ENCODE data around the gene DZIP1L.
A peak's percentile ranks its signal among the peaks of the same experiment; 100 is the strongest.
"Not testable (repeated sequence)": the region's sequence is repeated elsewhere in the genome, so short reads cannot be mapped to it uniquely, and the experiment has no call there.

DZIP1L gene

DNA sequence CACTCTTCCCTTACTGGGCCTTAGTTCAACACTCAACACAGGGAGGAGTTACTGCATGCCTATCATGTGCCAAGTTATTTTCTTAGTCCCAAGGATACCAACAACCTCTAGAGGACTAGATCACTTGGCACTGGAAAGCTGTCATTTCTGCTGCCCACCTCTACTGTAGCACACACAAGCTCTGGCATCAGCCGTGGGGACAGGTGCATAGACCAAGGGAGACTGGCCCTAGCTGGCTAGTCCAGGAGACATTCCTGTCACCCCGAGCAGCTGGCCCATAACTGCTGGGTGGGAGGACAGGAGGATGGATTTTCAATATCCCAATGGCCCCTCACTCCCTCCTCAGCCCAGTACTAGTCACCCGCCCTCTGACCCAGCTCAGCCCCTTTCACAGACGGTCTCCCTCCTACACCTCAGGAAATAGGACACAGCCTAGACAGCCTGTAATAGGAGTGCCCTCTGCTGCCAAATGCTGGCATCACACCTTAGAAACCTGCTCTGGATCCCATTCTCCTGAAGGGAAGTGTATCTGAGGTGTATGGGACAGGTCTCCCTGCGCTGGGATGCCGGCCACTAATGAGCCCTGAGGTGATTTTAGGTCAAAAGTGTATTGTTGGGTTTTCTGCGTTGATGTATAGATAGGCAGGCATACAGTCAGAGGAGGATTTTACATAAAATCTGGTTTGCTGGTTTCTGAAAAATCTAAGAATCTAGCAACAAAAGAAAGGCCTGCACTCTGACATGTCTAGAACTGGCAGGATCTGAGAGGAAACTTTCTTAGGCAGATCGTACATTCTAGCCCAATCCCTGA lies 3.4 kb upstream of the DZIP1L start:
- DNase-seq (ENCODE audit: insufficient read length, low spot score) (peak; percentile 47), FAIRE-seq (peak; percentile 80)

DNA sequence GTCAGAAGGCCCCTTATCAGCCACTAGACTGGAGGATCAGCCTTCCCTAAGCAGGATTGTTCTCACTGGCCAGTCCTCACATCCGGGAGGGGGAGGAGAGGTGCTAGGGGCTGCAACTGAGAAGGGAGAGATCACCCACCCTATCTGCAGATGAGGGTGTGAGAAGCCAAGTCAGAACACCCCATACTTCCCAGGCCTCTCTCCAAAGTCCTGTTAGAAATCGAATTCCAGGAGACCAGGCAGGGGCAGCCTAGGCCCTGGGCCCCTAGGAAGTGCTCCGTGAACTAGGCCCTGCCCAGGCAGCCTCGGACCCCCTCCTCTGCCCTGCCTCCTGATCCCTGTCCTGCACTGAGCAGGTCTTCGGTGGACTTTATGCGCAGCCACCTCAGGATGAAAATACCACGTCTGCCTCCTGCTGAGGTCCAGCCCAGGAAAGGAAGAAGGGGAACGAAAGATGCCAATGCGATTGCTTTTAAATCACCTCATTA lies 933 bp downstream of the DZIP1L start:
- no peak for FAIRE-seq
- DNase-seq (ENCODE audit: insufficient read length, low spot score) = no peak

DNA sequence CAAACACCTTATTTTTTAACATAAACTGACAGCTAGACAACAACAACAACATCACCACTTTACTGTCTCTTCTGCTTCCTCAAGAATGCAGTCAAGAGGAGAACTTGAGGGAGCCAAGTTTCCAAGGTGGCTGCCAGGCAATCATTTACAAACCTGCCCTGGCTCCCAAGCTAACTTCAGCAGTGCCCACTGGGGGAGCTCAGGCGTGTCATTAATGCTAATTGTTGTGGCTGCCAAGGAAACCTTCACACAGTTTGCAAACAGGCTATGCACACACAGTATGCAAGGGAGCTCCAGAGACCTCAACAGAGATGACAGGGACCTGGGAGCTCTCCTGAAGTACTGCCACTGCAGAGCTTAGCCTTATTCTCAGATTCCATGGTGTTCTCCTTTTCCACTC lies 2.1 kb downstream of the DZIP1L start:
- FAIRE-seq (no peak), DNase-seq (ENCODE audit: insufficient read length, low spot score) (no peak)

DNA sequence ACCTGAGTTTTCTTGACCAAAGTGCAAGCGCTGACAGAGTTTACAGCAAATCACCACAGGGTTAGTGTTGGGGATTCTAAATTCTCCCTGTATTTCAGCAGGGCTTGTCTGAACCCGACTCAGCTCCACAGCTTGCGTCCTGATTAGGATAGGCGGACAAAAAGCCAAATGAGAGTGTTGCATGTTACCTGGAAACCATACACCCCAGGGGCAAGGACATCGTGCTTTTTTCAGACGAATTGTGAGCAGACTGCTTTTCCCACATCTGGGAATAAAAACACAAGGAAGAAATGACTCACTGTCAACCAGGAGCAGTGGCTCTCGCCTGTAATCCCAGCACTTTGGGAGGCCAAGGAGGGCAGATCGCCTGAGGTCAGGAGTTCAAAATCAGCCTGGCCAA lies 3.0 kb downstream of the DZIP1L start:
- DNase-seq (ENCODE audit: insufficient read length, low spot score) (no peak), FAIRE-seq (no peak)

DNA sequence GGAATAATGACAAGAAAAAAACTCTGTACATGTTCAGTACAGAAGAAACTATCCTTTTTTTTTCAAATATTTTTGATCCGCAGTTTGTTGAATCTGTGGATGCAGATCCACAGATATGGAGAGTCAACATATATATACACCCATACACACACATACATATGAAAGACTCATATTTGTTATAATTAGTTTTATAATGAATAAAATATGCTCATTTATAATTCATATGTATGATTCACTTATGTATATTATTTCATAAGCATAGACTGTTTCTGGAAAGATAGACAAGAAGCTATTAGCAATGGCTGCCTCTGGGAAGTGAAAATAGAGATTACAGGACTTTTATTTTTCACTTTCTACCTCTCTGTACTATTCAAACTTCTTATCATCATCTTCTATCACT lies 9.8 kb downstream of the DZIP1L start:
- FAIRE-seq (no peak), DNase-seq (ENCODE audit: insufficient read length, low spot score) (no peak)

DNA sequence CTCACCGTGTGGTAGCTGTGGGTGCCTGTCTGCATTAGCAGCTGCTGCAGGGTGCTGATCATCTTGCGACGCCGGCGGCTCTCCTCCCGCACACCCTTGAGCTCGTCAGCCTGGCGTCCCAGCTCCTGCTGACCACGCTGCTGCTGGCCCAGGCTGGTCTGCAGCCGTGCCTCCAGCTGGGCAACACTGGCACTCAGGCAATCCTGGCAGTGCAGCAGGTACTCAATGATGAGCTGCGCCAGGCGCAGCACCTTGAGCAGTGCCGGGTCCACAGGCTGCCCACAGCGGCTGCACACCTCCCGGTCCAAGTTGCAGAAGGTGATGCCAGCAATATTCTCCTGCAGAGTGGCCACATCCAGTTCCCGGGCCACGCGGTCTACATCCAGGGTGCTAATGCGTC lies 11.9 kb downstream of the DZIP1L start:
- no peak for FAIRE-seq
- no peak for DNase-seq (ENCODE audit: insufficient read length, low spot score)

DNA sequence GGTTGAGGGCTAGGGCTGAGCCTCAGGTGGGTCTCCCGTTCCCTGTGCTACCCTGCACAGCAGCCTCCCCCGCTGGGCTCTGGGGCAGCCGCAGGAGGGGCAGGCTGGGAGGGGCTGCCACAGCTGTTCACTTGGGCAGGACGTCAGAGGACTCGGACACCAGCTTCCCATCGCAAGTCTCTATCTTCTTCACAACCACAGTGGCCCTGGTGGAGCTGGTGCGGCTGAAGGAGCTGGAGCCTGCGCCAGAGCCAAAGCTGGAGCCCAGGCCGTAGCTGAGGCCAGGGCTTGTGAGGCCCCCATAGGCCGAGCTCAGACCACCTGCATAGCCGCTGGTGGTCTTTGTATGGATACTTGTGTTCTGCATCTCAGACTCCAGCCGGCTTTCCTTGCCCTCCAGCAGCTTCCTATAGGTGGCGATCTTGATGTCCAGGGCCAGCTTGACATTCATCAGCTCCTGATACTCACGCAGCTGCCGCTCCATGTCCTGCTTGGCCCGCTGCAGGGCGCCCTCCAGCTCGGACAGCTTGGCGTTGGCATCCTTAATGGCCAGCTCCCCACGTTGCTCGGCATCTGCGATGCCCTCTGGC lies 14.0 kb downstream of the DZIP1L start:
- DNase-seq (ENCODE audit: insufficient read length, low spot score); FAIRE-seq: not testable (repeated sequence)

DNA sequence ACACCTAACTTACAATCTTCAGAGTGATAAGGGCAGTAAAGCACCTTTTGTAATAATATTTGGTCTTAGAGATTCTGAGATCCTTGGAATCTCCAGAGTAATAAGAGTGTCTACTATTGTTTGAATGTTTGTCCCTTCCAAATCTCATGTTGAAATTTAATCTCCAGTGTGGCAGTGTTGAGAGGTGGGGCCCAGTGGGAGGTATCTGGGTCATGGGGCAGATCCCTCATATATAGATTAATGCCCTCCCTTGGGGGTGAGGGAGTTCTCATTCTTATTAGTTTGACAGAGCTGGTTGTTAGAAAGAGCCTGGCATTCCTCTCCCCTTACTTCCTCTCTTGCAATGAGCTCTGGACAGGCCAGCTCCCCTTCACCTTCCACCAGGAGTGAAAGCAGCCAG lies 16.0 kb downstream of the DZIP1L start:
- no peak for FAIRE-seq
- no peak for DNase-seq (ENCODE audit: insufficient read length, low spot score)

DNA sequence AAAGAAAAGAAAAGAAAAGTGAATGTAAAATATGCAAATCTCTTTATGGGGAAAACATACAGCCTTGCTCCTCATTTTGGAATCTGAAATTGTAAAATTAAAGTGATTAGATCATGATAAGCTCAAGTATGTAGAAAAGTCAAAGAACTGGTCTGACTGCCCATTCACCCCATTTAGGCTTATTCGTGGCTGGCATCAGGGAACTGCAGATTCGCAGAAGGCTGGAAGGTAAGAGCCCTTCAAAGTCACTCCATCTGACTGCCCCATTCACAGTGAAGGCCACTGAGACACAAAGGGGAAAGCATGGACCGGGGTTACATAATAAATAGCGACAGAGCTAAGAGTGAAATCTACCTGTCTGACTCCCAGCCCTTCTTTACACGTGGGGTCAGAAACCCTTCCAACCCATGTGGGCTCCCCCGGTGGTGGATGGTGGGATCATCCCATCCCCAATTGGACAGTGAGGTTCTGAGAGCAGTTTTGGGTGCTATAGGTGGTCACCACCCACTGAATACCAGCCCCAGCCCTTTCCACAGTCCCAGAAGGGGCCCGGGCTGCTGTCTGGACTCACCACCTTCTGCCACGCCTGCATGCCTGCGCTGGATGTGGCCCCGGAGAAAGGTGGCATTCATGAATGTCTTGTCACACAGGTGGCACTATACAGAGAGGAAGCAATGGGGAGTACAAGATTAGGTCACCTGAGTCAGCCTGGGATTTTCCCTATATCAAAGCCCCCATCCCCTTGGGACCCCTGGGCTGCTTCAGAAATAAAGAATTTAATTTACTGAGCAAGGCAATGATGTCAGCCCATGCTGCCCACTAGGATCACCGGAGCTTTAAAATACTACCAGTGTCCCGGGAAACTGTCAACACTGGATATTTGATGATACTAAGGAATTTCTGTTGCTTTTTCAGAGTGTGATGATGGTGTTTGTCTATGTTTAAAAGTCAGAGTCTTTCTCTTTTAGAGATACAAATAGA lies 17.9 kb downstream of the DZIP1L start:
- FAIRE-seq (no peak), DNase-seq (ENCODE audit: insufficient read length, low spot score) (no peak)

DNA sequence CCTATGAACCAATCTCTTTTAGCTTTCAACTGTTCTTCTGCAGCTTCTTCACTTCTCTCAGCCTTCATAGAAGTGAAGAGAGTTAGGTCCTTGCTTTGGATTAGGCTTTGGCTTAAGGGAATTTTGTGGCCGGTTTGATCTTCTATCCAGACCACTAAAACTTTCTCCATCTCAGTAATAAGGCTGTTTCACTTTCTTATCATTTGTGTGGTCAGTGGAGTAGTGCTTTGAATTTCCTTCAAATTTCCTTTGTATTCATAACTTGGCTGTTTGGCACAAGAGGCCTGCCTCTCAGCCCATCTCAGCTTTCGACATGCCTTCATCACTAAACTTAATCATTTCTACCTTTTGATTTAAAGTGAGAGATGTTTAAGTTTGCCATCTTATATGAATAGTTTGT lies 21.7 kb downstream of the DZIP1L start:
- DNase-seq (ENCODE audit: insufficient read length, low spot score) = no peak
- no peak for FAIRE-seq

DNA sequence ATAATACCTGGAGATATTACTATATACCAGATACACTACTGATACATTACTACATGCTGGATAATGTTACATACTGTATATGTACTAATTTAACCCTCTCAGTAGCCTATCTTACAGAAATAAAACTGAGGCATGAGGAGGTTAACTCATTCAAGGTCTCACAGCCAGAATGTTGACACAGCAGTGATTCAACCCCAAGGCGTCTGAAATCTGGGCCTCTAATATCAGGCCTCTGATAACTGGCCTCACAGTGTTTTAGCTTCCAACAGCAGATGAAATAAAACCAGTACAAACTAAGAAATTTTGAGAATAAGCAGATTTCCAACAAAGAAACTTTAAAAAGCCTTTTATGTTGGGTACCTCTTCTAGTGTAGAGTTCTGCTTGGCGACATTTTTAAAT lies 23.4 kb downstream of the DZIP1L start:
- FAIRE-seq (no peak), DNase-seq (ENCODE audit: insufficient read length, low spot score) (no peak)

DNA sequence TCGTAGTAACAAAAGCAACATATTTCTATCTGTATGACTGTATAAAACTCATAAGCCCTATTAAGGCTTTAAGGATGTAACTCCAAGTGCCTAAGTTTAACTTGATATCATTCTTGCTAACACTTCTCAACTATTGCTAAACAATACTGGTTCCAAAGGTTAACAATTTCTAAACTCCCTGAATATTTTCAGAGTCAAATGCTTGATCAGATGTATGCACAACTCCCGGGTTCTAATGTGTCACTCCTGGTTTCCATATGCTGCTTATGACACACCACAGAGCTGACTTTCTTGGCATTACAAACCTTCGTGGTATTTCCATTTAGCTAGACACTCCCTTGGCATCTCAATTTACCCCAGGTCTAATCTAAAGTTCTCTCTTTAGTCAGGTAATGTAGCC lies 26.3 kb downstream of the DZIP1L start:
- FAIRE-seq (no peak), DNase-seq (ENCODE audit: insufficient read length, low spot score) (no peak)

DNA sequence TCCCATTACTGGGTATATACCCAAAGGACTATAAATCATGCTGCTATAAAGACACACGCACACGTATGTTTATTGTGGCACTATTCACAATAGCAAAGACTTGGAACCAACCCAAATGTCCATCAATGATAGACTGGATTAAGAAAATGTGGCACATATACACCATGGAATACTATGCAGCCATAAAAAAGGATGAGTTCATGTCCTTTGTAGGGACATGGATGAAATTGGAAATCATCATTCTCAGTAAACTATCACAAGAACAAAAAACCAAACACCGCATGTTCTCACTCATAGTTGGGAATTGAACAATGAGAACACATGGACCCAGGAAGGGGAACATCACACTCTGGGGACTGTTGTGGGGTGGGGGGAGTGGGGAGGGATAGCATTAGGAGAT lies 29.7 kb downstream of the DZIP1L start:
- not testable (repeated sequence) for DNase-seq (ENCODE audit: insufficient read length, low spot score); FAIRE-seq

DNA sequence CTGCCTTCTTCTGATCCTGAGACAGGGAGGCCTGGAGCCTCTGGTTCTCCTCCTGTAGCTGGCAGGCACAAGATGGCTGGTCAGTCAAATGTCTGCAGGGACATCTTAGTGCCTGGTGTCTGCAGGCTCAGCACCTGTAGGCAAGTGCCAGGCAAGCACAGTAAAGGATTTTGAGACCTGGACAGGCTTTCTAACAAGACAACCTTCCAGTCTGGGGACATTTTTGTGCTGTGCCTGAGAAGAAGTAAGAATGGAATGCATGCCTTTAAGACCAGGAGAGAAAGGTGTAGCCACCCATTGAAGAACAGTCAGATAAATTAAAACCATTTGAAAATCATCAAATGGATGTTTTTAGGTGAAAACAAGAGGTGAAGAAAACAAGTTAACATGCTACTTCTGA lies 31.2 kb downstream of the DZIP1L start:
- FAIRE-seq (no peak), DNase-seq (ENCODE audit: insufficient read length, low spot score) (no peak)

DNA sequence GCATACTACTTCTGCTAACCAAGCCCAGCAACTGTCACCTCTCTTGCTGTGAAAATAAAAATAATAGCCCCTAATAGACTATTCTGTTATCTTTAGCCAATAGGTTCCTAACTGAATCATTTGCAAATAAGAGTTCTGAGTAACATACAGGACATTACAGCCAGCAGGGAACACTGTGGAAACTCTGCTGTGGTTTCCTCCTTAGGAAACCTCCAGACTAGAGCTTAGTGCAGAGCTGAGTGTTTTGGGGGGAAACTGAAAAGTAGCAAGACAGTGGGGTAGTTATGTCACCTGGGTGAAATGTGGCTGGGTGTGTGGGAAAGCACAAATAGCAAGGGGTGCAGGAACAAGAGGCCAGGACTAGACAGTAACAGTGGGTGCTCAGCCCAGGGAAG lies 32.4 kb downstream of the DZIP1L start:
- FAIRE-seq = no peak
- no peak for DNase-seq (ENCODE audit: insufficient read length, low spot score)

DNA sequence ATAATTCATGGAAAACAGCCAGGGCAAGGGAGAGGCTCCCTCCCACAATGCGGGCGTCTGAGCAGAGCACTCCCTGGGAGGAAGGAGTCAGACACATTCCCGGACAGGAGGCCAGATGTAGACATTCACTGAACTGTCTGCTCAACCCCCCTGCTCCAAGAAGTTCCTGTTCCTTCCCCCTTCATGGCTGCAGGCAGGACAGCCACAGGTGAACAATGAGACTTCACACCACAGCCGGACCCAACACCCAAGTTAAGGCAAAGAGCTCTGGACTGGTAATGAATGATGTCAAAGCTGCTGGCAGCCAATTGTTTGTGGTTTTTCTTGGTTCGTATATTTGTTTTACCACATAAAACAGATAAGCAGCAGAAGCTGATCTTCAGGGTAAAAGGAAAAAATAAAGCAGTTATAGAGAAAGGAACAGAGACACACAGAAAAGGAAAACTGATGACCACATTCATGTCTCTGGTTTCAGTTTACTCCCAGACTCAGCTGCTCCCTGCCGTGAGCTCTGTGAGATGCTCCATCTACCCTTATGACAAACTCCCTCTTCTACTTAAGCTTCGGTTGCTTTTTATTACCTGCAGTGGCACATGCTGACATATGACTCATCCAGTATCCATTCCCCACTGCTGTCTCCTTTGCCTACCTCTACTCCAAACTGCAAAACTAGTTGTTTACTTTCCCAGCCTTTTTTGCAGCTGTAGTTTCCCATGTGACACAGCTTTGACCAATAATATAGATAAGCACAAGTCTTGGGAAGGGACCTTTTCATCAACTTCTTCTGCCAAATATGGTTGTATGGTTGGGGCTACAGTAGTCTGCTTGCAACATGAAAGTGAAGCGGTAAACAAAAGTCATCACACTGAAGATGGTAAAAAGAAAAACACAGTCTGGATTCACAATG lies 33.1 kb downstream of the DZIP1L start:
- no peak for FAIRE-seq

DNA sequence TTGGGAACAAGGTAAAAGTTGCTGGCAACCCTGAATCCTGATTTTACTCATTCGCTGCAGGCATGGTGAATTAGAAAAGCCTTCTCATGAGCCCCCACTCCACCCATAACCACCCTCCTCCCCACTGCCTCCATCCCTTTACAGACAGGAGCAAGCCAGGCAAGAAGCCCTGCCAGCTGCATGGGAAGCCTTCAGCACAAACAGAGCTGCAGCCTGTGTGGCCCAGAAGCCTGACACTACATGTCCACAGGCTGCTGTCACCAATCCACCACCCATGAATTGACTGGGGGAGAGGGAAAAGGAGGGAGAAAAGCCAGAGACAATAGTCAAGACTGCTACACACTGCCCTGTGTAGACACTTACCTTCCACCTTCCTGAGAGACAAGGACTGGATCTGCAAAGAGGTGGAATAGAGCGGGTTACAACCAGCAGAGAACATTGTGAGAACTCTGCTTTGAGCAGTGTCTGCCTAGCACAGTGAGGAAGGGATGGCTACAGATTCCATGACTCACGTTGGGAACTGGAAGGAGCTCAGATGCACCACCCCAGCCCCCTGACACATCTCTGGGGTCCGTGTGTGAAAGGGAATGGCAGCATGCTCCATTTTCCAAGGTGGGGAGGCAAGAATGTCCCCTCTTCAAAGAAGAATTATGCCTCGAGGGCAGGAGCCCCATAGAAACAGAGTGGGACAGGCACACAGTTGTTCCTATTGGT lies 33.9 kb downstream of the DZIP1L start:
- no peak for FAIRE-seq
- no peak for DNase-seq (ENCODE audit: insufficient read length, low spot score)

More for the DNA sequence above, 33.1 kb downstream of the DZIP1L start:
- DNase-seq (ENCODE audit: insufficient read length, low spot score) = no peak

DNA sequence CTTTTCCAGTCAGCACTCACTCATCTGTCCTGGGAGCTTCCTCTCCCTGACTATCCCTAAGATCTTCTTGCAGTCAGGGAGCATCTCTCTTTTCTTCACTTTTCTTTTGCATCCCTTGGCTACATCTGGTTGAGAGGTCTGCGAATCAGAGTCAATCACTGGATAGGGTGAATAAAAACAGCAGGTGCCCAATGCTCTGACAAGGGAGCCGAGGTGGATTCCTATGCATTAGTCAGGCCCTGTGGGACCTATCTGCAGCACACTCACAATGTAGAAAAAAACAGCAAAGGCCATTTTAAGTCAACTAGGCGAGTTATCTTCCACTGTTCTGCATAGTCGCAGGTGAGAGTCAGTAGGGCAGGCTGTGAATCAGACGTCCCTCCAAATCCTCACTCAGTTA lies 35.5 kb downstream of the DZIP1L start:
- DNase-seq (ENCODE audit: insufficient read length, low spot score) (no peak), FAIRE-seq (no peak)

DNA sequence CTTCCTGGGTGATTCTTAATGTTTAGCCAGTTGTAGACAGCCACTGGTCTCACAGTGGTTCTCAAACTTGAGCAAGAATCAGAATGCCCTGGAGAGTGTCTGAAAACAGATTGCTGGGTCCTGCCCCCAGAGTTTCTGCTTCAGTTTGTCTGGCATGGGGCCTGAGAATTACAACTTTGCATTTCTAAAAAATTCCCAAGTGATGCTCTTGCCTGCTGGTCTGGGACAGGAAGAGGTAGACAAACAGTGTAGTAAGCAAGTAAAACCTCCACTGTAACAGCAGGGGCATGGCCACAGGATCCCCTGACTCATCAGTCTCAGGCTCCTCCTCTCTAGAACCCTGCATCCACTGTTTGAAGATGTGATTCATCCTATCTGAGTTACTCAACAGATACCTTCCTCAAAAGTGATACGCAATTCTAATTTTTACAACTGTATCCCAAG lies 36.5 kb downstream of the DZIP1L start:
- no peak for DNase-seq (ENCODE audit: insufficient read length, low spot score)
- no peak for FAIRE-seq

Data from GM19239 (cell line).